22Rv1 (cell line): ENCODE results near the gene MRPL23.

Experiments used
- CTCF ChIP-seq: fragments of 450-650 bp; IDR thresholded peaks from 2 replicates; pipeline ENCODE4 v1.5.1; 2017; ENCODE audit warnings: mild to moderate bottlenecking
- ZFX ChIP-seq: fragments of 450-650 bp; IDR thresholded peaks from 2 replicates; pipeline ENCODE4 v1.6.1; 2017; ENCODE audit warnings: antibody characterized with exemption, borderline replicate concordance

- no peak for TF ChIP-seq CTCF
- no peak for TF ChIP-seq ZFX
Measured at GRCh38 chr11:1970956-1971355, 23.8 kb downstream of the MRPL23 start.
